ENCODE measurements around the gene UQCRHL. TPM values are rescaled to one million over a fixed set of nuclear protein-coding genes. Genes with fewer than 3 reads are reported as not detected.

The UQCRHL gene
- total and polyA plus RNA-seq, 2 donors (not counting 1 experiment from before 2014, with no cell fraction given), result 0.98 to 1.8 TPM

- H3K27me3 Mint-ChIP-seq, result no peaks in the 10 kb centered on the region
- no peaks in the 10 kb centered on the region for H3K27me3 ChIP-seq (replicated peaks in 1 of 4; ENCODE audit: control extremely low read depth in 1 of 4, control insufficient read depth in 3 of 4, insufficient read depth in 4 of 4, low read length in 3 of 4)
- peak overlapping the region; percentile 98 to 100 for H3K27ac ChIP-seq (ENCODE audit: low read length in 2 of 2)
- CTCF ChIA-PET, result interaction anchor here (0.8 to 6.1 kb wide), 13 partner anchors 10 to 142 kb away, joined by 3 to 55 read pairs (median 4); partner anchors contain the start of gene SPEN
- intact Hi-C loops (cut with micrococcal nuclease), result loop anchor here (1.0 to 2.0 kb wide), 3 partner anchors 115 to 217 kb away; partner anchors contain the start of gene DDI2
- H2AFZ ChIP-seq (ENCODE audit: insufficient read depth, low read depth, low read length, poor library complexity, severe bottlenecking), result peak overlapping the region; percentile 88
- no peaks in the 10 kb centered on the region for H4K20me1 ChIP-seq (ENCODE audit: control insufficient read depth, insufficient read depth, low read length, poor library complexity, severe bottlenecking)
- no peaks in the 10 kb centered on the region for H3K36me3 ChIP-seq (replicated peaks in 1 of 2; ENCODE audit: control extremely low read depth in 1 of 2, control insufficient read depth in 1 of 2, extremely low read depth in 1 of 2, insufficient read depth in 2 of 2, low read length in 1 of 2)
- peak overlapping the region; percentile 95 for H3K27ac Mint-ChIP-seq
- peaks cover 27% of the 10 kb centered on the region for H3K79me2 ChIP-seq (ENCODE audit: control insufficient read depth, insufficient read depth, low read length)
- POLR2A ChIA-PET, result interaction anchor here (0.5 to 9.6 kb wide), 13 partner anchors 9 to 519 kb away, joined by 3 to 221 read pairs (median 7); partner anchors contain the start of gene SPEN
- peak overlapping the region; percentile 84 to 100 (median 97) for H3K4me3 ChIP-seq (ENCODE audit: control extremely low read depth in 1 of 5, extremely low read depth in 1 of 5, insufficient read depth in 1 of 5, low read depth in 2 of 5, low read length in 4 of 5)
- DNase-seq, result no peak
- TF ChIP-seq EZH2 (IDR thresholded peaks at IDR 0.05; ENCODE audit: borderline replicate concordance, insufficient read depth, low read depth, low read length, poor library complexity, severe bottlenecking) (no peak), CTCF (IDR thresholded peaks at IDR 0.05) (no peak)
- H3K4me2 ChIP-seq (replicated peaks; ENCODE audit: low read depth, low read length, poor library complexity, severe bottlenecking), result peak overlapping the region; percentile 97
- H3K4me1 Mint-ChIP-seq, result peaks cover 54% of the 10 kb centered on the region
- 0% methylated on average over 4 of the region's 10 CpGs for WGBS (ENCODE audit: insufficient coverage)
- H3K4me1 ChIP-seq (ENCODE audit: control insufficient read depth in 2 of 2, insufficient read depth in 2 of 2, low read length in 2 of 2), result peaks cover 53 to 63% of the 10 kb centered on the region in 2 donors
- peaks cover 0 to 4% (median 0%) of the 10 kb centered on the region in 3 donors for H3K9me3 ChIP-seq (ENCODE audit: control extremely low read depth in 1 of 3, control insufficient read depth in 2 of 3, insufficient read depth in 1 of 3, low read length in 2 of 3)
- peak overlapping the region; percentile 97 for H3K4me3 Mint-ChIP-seq
- ATAC-seq (ENCODE audit: low read depth), result no peak
- H3K9ac ChIP-seq (ENCODE audit: low read length), result peak overlapping the region; percentile 97
- no peaks in the 10 kb centered on the region for H3K9me3 Mint-ChIP-seq (ENCODE audit: insufficient read depth)
These were observed 26.5 kb upstream of the UQCRHL start for GRCh38 chr1:15833842-15834405.
